GM23248 (cell line): ENCODE data around the gene RNF150. TPM values are rescaled to one million over a fixed set of nuclear protein-coding genes. Genes with fewer than 3 reads are reported as not detected.

Experiments
- DNase-seq: peaks from one replicate; pipeline ENCODE4 v3.0.0-alpha.2; 2015
- H2AFZ ChIP-seq: fragments of 200-600 bp; sonication (generic); 2 replicates; pipeline ENCODE4 v1.6.1; 2016; ENCODE audit warnings: antibody characterized with exemption
- H3F3A ChIP-seq: fragments of 200-600 bp; sonication (generic); 2 replicates; pipeline ENCODE4 v1.6.1; 2016; ENCODE audit warnings: mild to moderate bottlenecking, antibody characterized with exemption, mixed run types; ENCODE audit not compliant: insufficient read depth
- H3K27ac ChIP-seq: fragments of 200-600 bp; sonication (generic); 2 replicates; pipeline ENCODE4 v1.5.1; 2016; ENCODE audit warnings: mild to moderate bottlenecking
- H3K27me3 ChIP-seq: fragments of 200-600 bp; sonication (generic); replicated peaks from 2 replicates; pipeline ENCODE4 v1.6.1; 2016; ENCODE audit warnings: mild to moderate bottlenecking; ENCODE audit not compliant: insufficient read depth
- H3K36me3 ChIP-seq: fragments of 200-600 bp; sonication (generic); 2 replicates; pipeline ENCODE4 v1.6.1; 2016; ENCODE audit warnings: low read depth, mild to moderate bottlenecking
- H3K4me1 ChIP-seq: fragments of 200-600 bp; sonication (generic); 2 replicates; pipeline ENCODE4 v1.6.1; 2016; ENCODE audit warnings: mild to moderate bottlenecking; ENCODE audit not compliant: insufficient read depth
- H3K4me2 ChIP-seq: fragments of 200-600 bp; sonication (generic); one replicate; pipeline ENCODE4 v1.6.1; 2016; ENCODE audit warnings: mild to moderate bottlenecking; ENCODE audit not compliant: unreplicated experiment
- H3K4me3 ChIP-seq: fragments of 200-600 bp; sonication (generic); 2 replicates; pipeline ENCODE4 v1.5.1; 2016; ENCODE audit warnings: mild to moderate bottlenecking
- H3K79me2 ChIP-seq: fragments of 200-600 bp; sonication (generic); 2 replicates; pipeline ENCODE4 v1.6.1; 2016; ENCODE audit warnings: mild to moderate bottlenecking; ENCODE audit not compliant: insufficient read depth
- H3K9ac ChIP-seq: fragments of 200-600 bp; sonication (generic); 2 replicates; pipeline ENCODE4 v1.6.1; 2016; ENCODE audit warnings: mild to moderate bottlenecking
- H3K9me2 ChIP-seq: fragments of 200-600 bp; sonication (generic); 2 replicates; pipeline ENCODE4 v1.6.1; 2016; ENCODE audit warnings: mixed run types, mild to moderate bottlenecking, moderate library complexity; ENCODE audit not compliant: insufficient read depth
- H3K9me3 ChIP-seq: fragments of 200-600 bp; sonication (generic); one replicate; pipeline ENCODE4 v1.6.1; 2017; ENCODE audit warnings: low read depth
- H4K20me1 ChIP-seq: fragments of 200-600 bp; sonication (generic); 2 replicates; pipeline ENCODE4 v1.6.0; 2016; ENCODE audit not compliant: insufficient read depth
- EZH2 ChIP-seq: fragments of 200-600 bp; sonication (generic); IDR thresholded peaks from 2 replicates; pipeline ENCODE4 v1.6.1; 2018; ENCODE audit warnings: antibody characterized with exemption, mild to moderate bottlenecking; ENCODE audit not compliant: insufficient read depth, poor library complexity, severe bottlenecking
- EZH2phosphoT487 ChIP-seq: fragments of 200-600 bp; sonication (generic); IDR thresholded peaks from 2 replicates; pipeline ENCODE4 v1.6.1; 2018; ENCODE audit warnings: antibody characterized with exemption, moderate library complexity, mild to moderate bottlenecking, low read depth; ENCODE audit not compliant: insufficient read depth
- WGBS, 2 experiments: methylation state at CpG; one replicate each; pipeline ENCODE4 v1.1.6; 2015 to 2017; ENCODE audit warnings: low lambda C conversion rate in 2 of 2, low coverage in 1 of 2; ENCODE audit errors: missing lambda C conversion rate in 2 of 2; 5-methylcytosine and 5-hydroxymethylcytosine counted together
- in situ Hi-C: fragments of 300-500 bp; cut with MboI; formaldehyde crosslinking; loops from 2 replicates; pipeline ENCODE4 v1.15.0; 2020
- polyA plus RNA-seq: library from polyadenylated mRNA; unstranded; fragments of >200 nt; fragmentation: Nextera tagmentation; extraction: Ambion mirVana; gene quantifications from 2 replicates; pipeline ENCODE4 v1.2.1, GENCODE V29; 2016
- total RNA-seq: library from RNA; depleted of rRNA; stranded (reverse); fragments of >200 nt; shearing (Covaris generic); gene quantifications from 2 replicates; pipeline ENCODE4 v1.2.3, GENCODE V29; 2014

RNF150 gene
- total and polyA plus RNA-seq, 2 experiments from 2014 or later, result 4.8 to 10.5 TPM

DNA sequence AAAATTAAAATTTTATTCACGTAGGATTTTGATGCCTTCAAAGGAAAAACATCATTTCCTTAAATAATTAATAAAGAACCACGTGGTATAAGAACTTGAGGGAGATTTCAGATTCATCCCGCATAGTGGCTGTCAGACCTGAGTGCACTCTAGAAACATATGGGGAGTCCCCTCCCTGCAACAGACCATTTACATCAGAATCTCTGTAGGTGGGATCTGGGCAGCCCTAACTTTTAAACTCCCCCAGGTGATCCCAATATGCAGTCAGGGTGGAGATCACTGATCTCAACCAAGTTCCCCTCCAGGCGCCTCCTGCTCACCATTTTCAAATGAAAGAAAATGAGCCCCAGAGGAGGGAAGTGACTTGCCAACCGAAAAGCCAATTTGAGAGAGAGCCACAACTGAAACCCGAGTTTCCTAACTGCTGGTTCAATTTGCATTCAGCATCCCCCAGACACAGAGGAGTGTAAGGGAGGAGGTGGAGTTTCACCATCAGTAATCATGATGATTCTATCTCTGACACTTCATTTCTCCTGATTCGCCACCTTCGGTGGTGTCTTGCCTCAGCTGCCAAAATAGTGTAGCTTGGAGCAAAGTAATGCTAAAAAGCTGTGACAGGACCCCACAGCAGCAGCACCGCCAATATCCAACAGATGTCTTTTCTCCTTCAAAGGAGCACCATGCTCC, 11.4 kb downstream of the RNF150 start:
- in situ Hi-C loops, result no loop called here
- Histone ChIP-seq H3K4me3 (no peak overlapping the region), H2AFZ (no peak overlapping the region), H3K9me2 (no peaks in the 10 kb centered on the region), H3K9me3 (no peaks in the 10 kb centered on the region), H3K4me2 (no peak overlapping the region), H3K27ac (no peak overlapping the region), H3K27me3 (no peaks in the 10 kb centered on the region), H3K9ac (no peak overlapping the region), H3F3A (no peaks in the 10 kb centered on the region), H3K79me2 (peaks cover 25% of the 10 kb centered on the region), H3K4me1 (0 out of 2 replicates have a peak, but pooled peaks cover 7% of the 10 kb centered on the region), H4K20me1 (no peaks in the 10 kb centered on the region), H3K36me3 (no peaks in the 10 kb centered on the region)
- TF ChIP-seq EZH2phosphoT487 (no peak), EZH2 (no peak)
- no peak for DNase-seq
- WGBS, 2 experiments, result 62 to 66% methylated on average over 9 of the region's 9 CpGs

DNA sequence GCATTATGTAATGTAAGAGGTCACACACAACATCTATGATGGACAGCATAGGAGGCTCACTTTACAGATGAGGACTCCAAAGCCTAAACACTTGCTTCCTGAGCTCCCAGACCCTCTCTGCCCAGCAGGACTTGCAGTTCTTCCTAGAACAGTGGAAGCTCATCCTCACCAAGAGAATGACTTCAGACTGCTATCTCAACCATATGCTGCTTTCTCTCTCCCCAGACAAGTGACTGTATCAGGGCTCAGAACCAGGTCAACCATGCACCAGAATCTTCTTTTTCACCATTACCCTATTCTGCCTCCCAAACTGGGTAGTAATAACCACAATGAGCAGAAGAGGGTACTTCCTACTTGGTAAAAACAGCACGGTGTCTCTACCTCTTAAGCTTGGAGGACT, 12.2 kb downstream of the RNF150 start:
- H3K9me3 ChIP-seq, result no peaks in the 10 kb centered on the region
- H3K4me2 ChIP-seq, result no peak overlapping the region
- no peaks in the 10 kb centered on the region for H4K20me1 ChIP-seq
- H3K9me2 ChIP-seq, result no peaks in the 10 kb centered on the region
- H3K27me3 ChIP-seq, result no peaks in the 10 kb centered on the region
- no peaks in the 10 kb centered on the region for H3K36me3 ChIP-seq
- no peak overlapping the region for H3K9ac ChIP-seq
- in situ Hi-C loops, result no loop called here
- WGBS, 2 experiments, result 80 to 82% methylated on average over 1 of the region's 1 CpG
- H3K79me2 ChIP-seq, result peaks cover 18% of the 10 kb centered on the region
- DNase-seq, result no peak
- H3K27ac ChIP-seq, result no peak overlapping the region
- TF ChIP-seq EZH2phosphoT487 (no peak), EZH2 (no peak)
- no peaks in the 10 kb centered on the region for H3F3A ChIP-seq
- H3K4me3 ChIP-seq, result no peak overlapping the region
- H3K4me1 ChIP-seq, result 0 out of 2 replicates have a peak, but pooled peaks cover 7% of the 10 kb centered on the region
- no peak overlapping the region for H2AFZ ChIP-seq

DNA sequence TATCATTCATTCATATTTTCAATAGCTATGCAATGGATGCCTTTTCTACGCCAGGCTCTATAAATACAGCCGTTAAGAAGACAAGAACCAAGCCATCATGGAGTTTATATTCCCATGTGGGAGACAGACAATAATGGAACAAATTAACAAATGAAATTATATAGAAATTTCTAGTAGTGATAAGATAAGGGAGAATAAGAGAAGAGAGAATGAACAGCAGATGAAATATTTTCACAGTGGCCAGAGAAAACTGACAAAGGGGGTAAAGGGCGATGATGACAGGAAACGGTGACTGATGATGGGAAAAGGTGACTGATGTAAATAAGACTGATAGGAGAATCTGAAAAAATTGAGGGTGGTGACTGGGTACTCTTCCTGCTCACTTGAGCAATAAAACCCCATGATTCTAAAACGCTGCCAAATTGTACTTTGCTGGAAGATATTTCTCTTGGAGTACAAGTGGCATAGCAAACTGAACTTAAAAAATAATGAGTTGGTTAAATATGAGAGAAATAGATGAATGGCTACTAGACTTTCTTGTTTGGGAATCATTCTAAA, 13.2 kb downstream of the RNF150 start:
- Histone ChIP-seq H3K4me2 (no peak overlapping the region), H3K9me2 (no peaks in the 10 kb centered on the region), H3K27ac (no peak overlapping the region), H3K4me3 (no peak overlapping the region), H3K27me3 (no peaks in the 10 kb centered on the region), H2AFZ (no peak overlapping the region), H3K9me3 (no peaks in the 10 kb centered on the region), H3F3A (no peaks in the 10 kb centered on the region), H3K4me1 (0 out of 2 replicates have a peak, but pooled peaks cover 7% of the 10 kb centered on the region), H3K9ac (no peak overlapping the region), H3K36me3 (no peaks in the 10 kb centered on the region), H4K20me1 (no peaks in the 10 kb centered on the region), H3K79me2 (peaks cover 13% of the 10 kb centered on the region; the same call in 1 of the 2 replicates)
- DNase-seq, result no peak
- in situ Hi-C loops, result no loop called here
- TF ChIP-seq EZH2phosphoT487, result no peak
- no peak for TF ChIP-seq EZH2
- WGBS, 2 experiments, result 76 to 85% methylated on average over 5 of the region's 5 CpGs

DNA sequence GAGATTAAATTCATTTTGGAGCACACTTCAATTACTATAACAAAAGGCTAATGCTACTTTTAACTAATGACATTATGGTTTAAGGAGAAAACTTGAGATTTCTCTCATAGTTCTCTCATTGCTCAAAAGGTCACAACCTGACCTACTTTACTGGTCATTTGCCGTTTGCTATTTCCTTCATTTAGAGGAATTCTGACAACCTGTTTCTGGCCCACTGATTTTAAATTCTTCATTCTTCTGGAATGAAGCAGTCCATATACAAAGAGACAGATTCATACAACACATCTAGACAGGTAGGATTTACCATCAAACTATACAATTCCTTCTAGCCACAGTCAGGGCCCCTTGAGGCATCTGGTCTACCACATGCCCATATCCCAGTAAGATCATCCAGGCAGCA, 14.2 kb downstream of the RNF150 start:
- H4K20me1 ChIP-seq, result no peaks in the 10 kb centered on the region

More for the DNA sequence above, 14.2 kb downstream of the RNF150 start:
- no peak for TF ChIP-seq EZH2
- TF ChIP-seq EZH2phosphoT487, result no peak
- H3K27me3 ChIP-seq, result no peaks in the 10 kb centered on the region
- in situ Hi-C loops, result no loop called here
- H2AFZ ChIP-seq, result no peak overlapping the region
- H3K9me3 ChIP-seq, result no peaks in the 10 kb centered on the region
- no peak overlapping the region for H3K4me3 ChIP-seq
- no peaks in the 10 kb centered on the region for H3K9me2 ChIP-seq
- H3K36me3 ChIP-seq, result no peaks in the 10 kb centered on the region
- peaks cover 8% of the 10 kb centered on the region; the same call in 1 of the 2 replicates for H3K79me2 ChIP-seq
- H3K27ac ChIP-seq, result no peak overlapping the region
- DNase-seq, result no peak
- no peak overlapping the region for H3K9ac ChIP-seq
- H3F3A ChIP-seq, result no peaks in the 10 kb centered on the region
- 77 to 83% methylated on average over 1 of the region's 1 CpG for WGBS, 2 experiments
- 0 out of 2 replicates have a peak, but pooled peaks cover 7% of the 10 kb centered on the region for H3K4me1 ChIP-seq
- no peak overlapping the region for H3K4me2 ChIP-seq
